HepG2 (cell line): Measurements from ENCODE around the gene YY1. TPM values are rescaled to one million over a fixed set of nuclear protein-coding genes. Genes with fewer than 3 reads are reported as not detected.

ENCODE experiments used
- AGO1 ChIP-seq: fragments of 200-400 bp; formaldehyde crosslinking; IDR thresholded peaks from 2 replicates; pipeline ENCODE4 v1.6.1; 2017; ENCODE audit warnings: mild to moderate bottlenecking, low read depth, low read length, moderate library complexity; ENCODE audit not compliant: poor library complexity, severe bottlenecking
- CEBPB ChIP-seq: IDR thresholded peaks from 2 replicates; pipeline ENCODE4 v1.6.1; 2011; ENCODE audit warnings: low read depth, low read length, improper control_type of control experiment, borderline replicate concordance
- FOXM1 ChIP-seq: sonication (generic); formaldehyde crosslinking; IDR thresholded peaks from 2 replicates; pipeline ENCODE4 v1.5.0; 2020; ENCODE audit warnings: missing genetic modification reagents
- GABPA ChIP-seq, 2 experiments: IDR thresholded peaks; 2 replicates each; pipeline ENCODE4 v1.6.1; 2011 to 2016; ENCODE audit warnings: low read depth in 2 of 2, low read length in 1 of 2, missing biosample characterization in 1 of 2, missing genetic modification characterization in 1 of 2
- JUN ChIP-seq: sonication (generic); formaldehyde crosslinking; IDR thresholded peaks from 2 replicates; pipeline ENCODE4 v1.4.0; 2020; ENCODE audit warnings: mild to moderate bottlenecking, missing genetic modification reagents
- KDM6A ChIP-seq: IDR thresholded peaks from 2 replicates; pipeline ENCODE4 v1.6.1; 2016; ENCODE audit warnings: low read depth
- MED1 ChIP-seq: sonication (generic); formaldehyde crosslinking; IDR thresholded peaks from 2 replicates; pipeline ENCODE4 v1.4.0; 2020; ENCODE audit warnings: missing genetic modification reagents
- POGK ChIP-seq: sonication (generic); formaldehyde crosslinking; conservative IDR thresholded peaks from 2 replicates; pipeline ENCODE4 v1.8.0; 2022; ENCODE audit warnings: mild to moderate bottlenecking, moderate library complexity, missing genetic modification reagents
- THAP11 ChIP-seq: IDR thresholded peaks from 2 replicates; pipeline ENCODE4 v1.6.1; 2016; ENCODE audit warnings: missing biosample characterization, missing genetic modification reagents
- ZBTB20 ChIP-seq: sonication (generic); formaldehyde crosslinking; IDR thresholded peaks from 2 replicates; pipeline ENCODE4 v1.8.1; 2023; ENCODE audit warnings: missing genetic modification reagents, low read depth, mild to moderate bottlenecking, borderline replicate concordance
- ZNF121 ChIP-seq: sonication (generic); formaldehyde crosslinking; IDR thresholded peaks from 2 replicates; pipeline ENCODE4 v1.5.0; 2020; ENCODE audit warnings: mild to moderate bottlenecking, missing genetic modification reagents
- ZNF331 ChIP-seq: sonication (generic); formaldehyde crosslinking; IDR thresholded peaks from 2 replicates; pipeline ENCODE4 v1.4.0; 2020; ENCODE audit warnings: missing genetic modification reagents
- ZNF350 ChIP-seq: sonication (generic); formaldehyde crosslinking; IDR thresholded peaks from 2 replicates; pipeline ENCODE4 v1.4.0; 2020; ENCODE audit warnings: mild to moderate bottlenecking, low read depth, missing genetic modification reagents, borderline replicate concordance
- ZNF530 ChIP-seq: sonication (generic); formaldehyde crosslinking; IDR thresholded peaks from 2 replicates; pipeline ENCODE4 v1.5.0; 2020; ENCODE audit warnings: low read depth, mild to moderate bottlenecking, missing genetic modification reagents
- ZNF589 ChIP-seq: sonication (generic); formaldehyde crosslinking; conservative IDR thresholded peaks from 2 replicates; pipeline ENCODE4 v1.8.0; 2022; ENCODE audit warnings: mild to moderate bottlenecking, moderate library complexity, missing genetic modification reagents
- ZNF619 ChIP-seq: sonication (generic); formaldehyde crosslinking; IDR thresholded peaks from 2 replicates; pipeline ENCODE4 v1.4.0; 2020; ENCODE audit warnings: mild to moderate bottlenecking, missing genetic modification reagents
- ZXDC ChIP-seq: sonication (generic); formaldehyde crosslinking; IDR thresholded peaks from 2 replicates; pipeline ENCODE4 v1.5.0; 2020; ENCODE audit warnings: mild to moderate bottlenecking, missing genetic modification reagents
- polyA plus RNA-seq, 8 experiments: library from polyadenylated mRNA; depleted of rRNA in 3 of 8; stranded (reverse) in 7 of 8; unstranded in 1 of 8; fragments of >200 nt; fragmentation: Illumina TruSeq in 4 of 8; extraction: Trizol in 4 of 8; gene quantifications; 2 replicates each; pipeline versions ENCODE4 v1.2.1 to v1.2.3, GENCODE V29; 2011 to 2016; ENCODE audit warnings: low read depth in 4 of 8, missing spikeins in 1 of 8, mixed read lengths in 1 of 8; ENCODE audit not compliant: insufficient read depth in 1 of 8
- total RNA-seq, 5 experiments: library from RNA; depleted of rRNA; stranded (reverse); fragments of >200 nt; fragmentation: Illumina TruSeq; extraction: Trizol; gene quantifications; 2 replicates each; pipeline ENCODE4 v1.2.3, GENCODE V29; 2016; ENCODE audit warnings: low read depth in 1 of 5
- TF ChIP-seq, protein P1 (sequence below): sonication (generic); formaldehyde crosslinking; IDR thresholded peaks from 2 replicates; pipeline ENCODE4 v1.5.1; 2020; ENCODE audit warnings: mild to moderate bottlenecking, missing genetic modification reagents, moderate library complexity

The YY1 gene
- total and polyA plus RNA-seq, 2 of the 13 experiments (the other 11 are each of a cell fraction or from before 2014, with no cell fraction given) = 29.4 to 68.1 TPM

DNA sequence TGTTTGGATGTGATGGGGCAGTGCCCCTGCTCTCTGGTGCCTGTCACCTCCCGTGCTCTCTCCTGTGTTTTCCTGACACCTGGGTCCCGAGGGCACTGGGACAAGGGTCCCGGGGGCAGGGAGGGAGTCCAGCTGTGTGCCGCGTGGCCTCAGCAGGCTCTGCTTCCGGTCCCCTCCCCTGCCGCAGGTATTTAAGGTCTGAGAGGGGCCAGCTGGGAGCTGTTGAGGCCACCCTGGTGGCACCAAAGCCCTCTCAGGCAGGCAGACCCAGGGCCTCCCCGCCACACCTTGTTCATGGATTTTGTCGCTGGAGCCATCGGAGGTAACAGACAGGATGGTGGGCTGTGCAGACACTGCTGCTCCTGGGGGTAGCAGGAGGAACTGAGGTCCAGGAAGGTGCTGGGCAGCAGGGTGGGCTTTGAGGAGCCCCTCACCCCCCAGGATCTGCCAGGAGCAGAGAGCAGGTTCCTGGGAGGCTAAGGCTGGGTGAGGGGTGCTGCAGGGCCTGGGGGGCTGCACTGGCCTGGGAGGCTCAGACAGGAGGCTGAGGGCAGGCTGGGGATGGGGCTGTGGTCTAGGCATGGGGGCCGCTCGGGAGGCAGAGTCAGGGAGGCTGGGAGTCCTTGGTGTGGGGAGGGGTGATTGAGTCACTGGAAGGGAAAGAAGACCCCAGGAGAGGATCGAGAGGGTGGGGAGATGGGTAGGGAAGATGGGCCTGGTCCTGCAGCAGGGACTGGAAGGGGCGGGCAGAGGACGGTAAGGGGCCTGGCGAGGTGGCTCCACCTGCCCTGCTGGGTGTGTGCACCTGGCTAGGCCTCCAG, 84.4 kb downstream of the YY1 start, which contains the start of gene SLC25A47 (continued):
- TF ChIP-seq MED1 (CRISPR knock-in tag) = peak; percentile 72
- TF ChIP-seq CEBPB = no peak
- TF ChIP-seq ZNF589 = no peak
- no peak for TF ChIP-seq ZNF530
- no peak for TF ChIP-seq POGK
- TF ChIP-seq ZNF331 (CRISPR knock-in tag) = no peak
- TF ChIP-seq, protein P1, sequence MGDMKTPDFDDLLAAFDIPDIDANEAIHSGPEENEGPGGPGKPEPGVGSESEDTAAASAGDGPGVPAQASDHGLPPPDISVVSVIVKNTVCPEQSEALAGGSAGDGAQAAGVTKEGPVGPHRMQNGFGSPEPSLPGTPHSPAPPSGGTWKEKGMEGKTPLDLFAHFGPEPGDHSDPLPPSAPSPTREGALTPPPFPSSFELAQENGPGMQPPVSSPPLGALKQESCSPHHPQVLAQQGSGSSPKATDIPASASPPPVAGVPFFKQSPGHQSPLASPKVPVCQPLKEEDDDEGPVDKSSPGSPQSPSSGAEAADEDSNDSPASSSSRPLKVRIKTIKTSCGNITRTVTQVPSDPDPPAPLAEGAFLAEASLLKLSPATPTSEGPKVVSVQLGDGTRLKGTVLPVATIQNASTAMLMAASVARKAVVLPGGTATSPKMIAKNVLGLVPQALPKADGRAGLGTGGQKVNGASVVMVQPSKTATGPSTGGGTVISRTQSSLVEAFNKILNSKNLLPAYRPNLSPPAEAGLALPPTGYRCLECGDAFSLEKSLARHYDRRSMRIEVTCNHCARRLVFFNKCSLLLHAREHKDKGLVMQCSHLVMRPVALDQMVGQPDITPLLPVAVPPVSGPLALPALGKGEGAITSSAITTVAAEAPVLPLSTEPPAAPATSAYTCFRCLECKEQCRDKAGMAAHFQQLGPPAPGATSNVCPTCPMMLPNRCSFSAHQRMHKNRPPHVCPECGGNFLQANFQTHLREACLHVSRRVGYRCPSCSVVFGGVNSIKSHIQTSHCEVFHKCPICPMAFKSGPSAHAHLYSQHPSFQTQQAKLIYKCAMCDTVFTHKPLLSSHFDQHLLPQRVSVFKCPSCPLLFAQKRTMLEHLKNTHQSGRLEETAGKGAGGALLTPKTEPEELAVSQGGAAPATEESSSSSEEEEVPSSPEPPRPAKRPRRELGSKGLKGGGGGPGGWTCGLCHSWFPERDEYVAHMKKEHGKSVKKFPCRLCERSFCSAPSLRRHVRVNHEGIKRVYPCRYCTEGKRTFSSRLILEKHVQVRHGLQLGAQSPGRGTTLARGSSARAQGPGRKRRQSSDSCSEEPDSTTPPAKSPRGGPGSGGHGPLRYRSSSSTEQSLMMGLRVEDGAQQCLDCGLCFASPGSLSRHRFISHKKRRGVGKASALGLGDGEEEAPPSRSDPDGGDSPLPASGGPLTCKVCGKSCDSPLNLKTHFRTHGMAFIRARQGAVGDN (CRISPR knock-in tag) = peak; percentile 86
- peak; percentile 7; the same call in 1 of the 2 replicates for TF ChIP-seq ZNF121
- no peak for TF ChIP-seq FOXM1 (CRISPR knock-in tag)
- TF ChIP-seq THAP11 = no peak
- no peak for TF ChIP-seq KDM6A (CRISPR knock-in tag)
- no peak for TF ChIP-seq AGO1
- TF ChIP-seq GABPA (IDR thresholded peaks at IDR 0.05; ENCODE audit: low read depth, low read length) = no peak
- TF ChIP-seq GABPA (CRISPR knock-in tag; IDR thresholded peaks at IDR 0.05; ENCODE audit: low read depth) = peak; percentile 85
- TF ChIP-seq ZXDC = no peak
- TF ChIP-seq ZBTB20 (CRISPR knock-in tag) = no peak
- TF ChIP-seq JUN (CRISPR knock-in tag) = no peak
- no peak; the same call in 1 of the 2 replicates for TF ChIP-seq ZNF350 (CRISPR knock-in tag)
- no peak for TF ChIP-seq ZNF619 (CRISPR knock-in tag)
